ENCODE data around the gene AKR1B15. TPM values are rescaled to one million over a fixed set of nuclear protein-coding genes. Genes with fewer than 3 reads are reported as not detected.

The AKR1B15 gene
- total and polyA plus RNA-seq, 9 of the 15 experiments (the other 6 are each of a cell fraction or from before 2014, with no cell fraction given) = not detected

GRCh38 chr7:134593530-134594392 lies 44.9 kb downstream of the AKR1B15 start (continued):
- no peak for TF ChIP-seq DEAF1 (CRISPR knock-in tag; IDR thresholded peaks at IDR 0.05)
- no peak for TF ChIP-seq TARDBP (IDR thresholded peaks at IDR 0.05)
- no peak for TF ChIP-seq MCM7 (IDR thresholded peaks at IDR 0.05)
- TF ChIP-seq HLTF (IDR thresholded peaks at IDR 0.05) = no peak
- TF ChIP-seq RFX7 (CRISPR knock-in tag; IDR thresholded peaks at IDR 0.05) = no peak
- peak; percentile 72 to 98; a peak in 3 of 4 replicates for TF ChIP-seq HDAC1 (IDR thresholded peaks at IDR 0.05)
- TF ChIP-seq SPI1 (IDR thresholded peaks at IDR 0.05; ENCODE audit: borderline replicate concordance, low read depth, low read length) = no peak
- TF ChIP-seq ZNF584 (CRISPR knock-in tag; IDR thresholded peaks at IDR 0.05; ENCODE audit: low read depth) = no peak
- no peak for TF ChIP-seq RBM25 (IDR thresholded peaks at IDR 0.05; ENCODE audit: low read depth, low read length, severe bottlenecking)
- TF ChIP-seq, protein P1, sequence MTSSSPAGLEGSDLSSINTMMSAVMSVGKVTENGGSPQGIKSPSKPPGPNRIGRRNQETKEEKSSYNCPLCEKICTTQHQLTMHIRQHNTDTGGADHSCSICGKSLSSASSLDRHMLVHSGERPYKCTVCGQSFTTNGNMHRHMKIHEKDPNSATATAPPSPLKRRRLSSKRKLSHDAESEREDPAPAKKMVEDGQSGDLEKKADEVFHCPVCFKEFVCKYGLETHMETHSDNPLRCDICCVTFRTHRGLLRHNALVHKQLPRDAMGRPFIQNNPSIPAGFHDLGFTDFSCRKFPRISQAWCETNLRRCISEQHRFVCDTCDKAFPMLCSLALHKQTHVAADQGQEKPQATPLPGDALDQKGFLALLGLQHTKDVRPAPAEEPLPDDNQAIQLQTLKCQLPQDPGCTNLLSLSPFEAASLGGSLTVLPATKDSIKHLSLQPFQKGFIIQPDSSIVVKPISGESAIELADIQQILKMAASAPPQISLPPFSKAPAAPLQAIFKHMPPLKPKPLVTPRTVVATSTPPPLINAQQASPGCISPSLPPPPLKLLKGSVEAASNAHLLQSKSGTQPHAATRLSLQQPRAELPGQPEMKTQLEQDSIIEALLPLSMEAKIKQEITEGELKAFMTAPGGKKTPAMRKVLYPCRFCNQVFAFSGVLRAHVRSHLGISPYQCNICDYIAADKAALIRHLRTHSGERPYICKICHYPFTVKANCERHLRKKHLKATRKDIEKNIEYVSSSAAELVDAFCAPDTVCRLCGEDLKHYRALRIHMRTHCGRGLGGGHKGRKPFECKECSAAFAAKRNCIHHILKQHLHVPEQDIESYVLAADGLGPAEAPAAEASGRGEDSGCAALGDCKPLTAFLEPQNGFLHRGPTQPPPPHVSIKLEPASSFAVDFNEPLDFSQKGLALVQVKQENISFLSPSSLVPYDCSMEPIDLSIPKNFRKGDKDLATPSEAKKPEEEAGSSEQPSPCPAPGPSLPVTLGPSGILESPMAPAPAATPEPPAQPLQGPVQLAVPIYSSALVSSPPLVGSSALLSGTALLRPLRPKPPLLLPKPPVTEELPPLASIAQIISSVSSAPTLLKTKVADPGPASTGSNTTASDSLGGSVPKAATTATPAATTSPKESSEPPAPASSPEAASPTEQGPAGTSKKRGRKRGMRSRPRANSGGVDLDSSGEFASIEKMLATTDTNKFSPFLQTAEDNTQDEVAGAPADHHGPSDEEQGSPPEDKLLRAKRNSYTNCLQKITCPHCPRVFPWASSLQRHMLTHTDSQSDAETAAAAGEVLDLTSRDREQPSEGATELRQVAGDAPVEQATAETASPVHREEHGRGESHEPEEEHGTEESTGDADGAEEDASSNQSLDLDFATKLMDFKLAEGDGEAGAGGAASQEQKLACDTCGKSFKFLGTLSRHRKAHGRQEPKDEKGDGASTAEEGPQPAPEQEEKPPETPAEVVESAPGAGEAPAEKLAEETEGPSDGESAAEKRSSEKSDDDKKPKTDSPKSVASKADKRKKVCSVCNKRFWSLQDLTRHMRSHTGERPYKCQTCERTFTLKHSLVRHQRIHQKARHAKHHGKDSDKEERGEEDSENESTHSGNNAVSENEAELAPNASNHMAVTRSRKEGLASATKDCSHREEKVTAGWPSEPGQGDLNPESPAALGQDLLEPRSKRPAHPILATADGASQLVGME (CRISPR knock-in tag; IDR thresholded peaks at IDR 0.05) = no peak
- no peak for TF ChIP-seq ELK3 (CRISPR knock-in tag; IDR thresholded peaks at IDR 0.05)
- TF ChIP-seq ATF1 (CRISPR knock-in tag; IDR thresholded peaks at IDR 0.05) = no peak
- TF ChIP-seq ATF1 (tag; IDR thresholded peaks at IDR 0.05) = peak; percentile 49; the same call in 1 of the 2 replicates
- TF ChIP-seq ELF4 (CRISPR knock-in tag; IDR thresholded peaks at IDR 0.05) = no peak
- TF ChIP-seq KDM4B (IDR thresholded peaks at IDR 0.05; ENCODE audit: borderline replicate concordance in 2 of 2, low read depth in 1 of 2) = no peak
- TF ChIP-seq RBM15 (IDR thresholded peaks at IDR 0.05; ENCODE audit: insufficient read depth, low read length) = no peak
- TF ChIP-seq E2F3 (CRISPR knock-in tag; IDR thresholded peaks at IDR 0.05) = no peak

Measured in K562 (cell line).